K562 (cell line): ENCODE measurements around the gene AAMP. TPM values are rescaled to one million over a fixed set of nuclear protein-coding genes. Genes with fewer than 3 reads are reported as not detected.

ENCODE experiments used
- ARHGAP35 ChIP-seq: fragments of 450-650 bp; IDR thresholded peaks from 2 replicates; pipeline ENCODE4 v1.6.1; 2018; ENCODE audit not compliant: partially characterized antibody
- ARID2 ChIP-seq: fragments of 450-650 bp; IDR thresholded peaks from 2 replicates; pipeline ENCODE4 v1.6.1; 2017; ENCODE audit warnings: antibody characterized with exemption, mild to moderate bottlenecking
- ESRRB ChIP-seq: fragments of 250-450 bp; sonication (Bioruptor Pico); IDR thresholded peaks from 2 replicates; pipeline ENCODE4 v1.5.0; 2020; ENCODE audit warnings: mild to moderate bottlenecking, moderate library complexity, borderline replicate concordance
- EWSR1 ChIP-seq: fragments of 450-650 bp; IDR thresholded peaks from 2 replicates; pipeline ENCODE4 v1.6.1; 2018; ENCODE audit warnings: borderline replicate concordance, mild to moderate bottlenecking, low read depth, moderate library complexity; ENCODE audit not compliant: partially characterized antibody
- GABPB2 ChIP-seq: fragments of 250-450 bp; sonication (Bioruptor Pico); conservative IDR thresholded peaks from 2 replicates; pipeline ENCODE4 v1.5.1; 2021; ENCODE audit warnings: mild to moderate bottlenecking
- L3MBTL2 ChIP-seq: fragments of 450-650 bp; IDR thresholded peaks from 2 replicates; pipeline ENCODE4 v1.6.1; 2016; ENCODE audit warnings: mild to moderate bottlenecking, moderate library complexity
- LEF1 ChIP-seq: fragments of 450-650 bp; IDR thresholded peaks from 2 replicates; pipeline ENCODE4 v1.6.1; 2016; ENCODE audit warnings: mild to moderate bottlenecking
- NKRF ChIP-seq: fragments of 450-650 bp; IDR thresholded peaks from 2 replicates; pipeline ENCODE4 v1.6.1; 2016; ENCODE audit warnings: borderline replicate concordance
- RBFOX2 ChIP-seq: fragments of 200-400 bp; formaldehyde crosslinking; IDR thresholded peaks from 2 replicates; pipeline ENCODE4 v1.6.1; 2017; ENCODE audit warnings: low read depth, mild to moderate bottlenecking, low read length, moderate library complexity
- SNIP1 ChIP-seq: fragments of 450-650 bp; IDR thresholded peaks from 2 replicates; pipeline ENCODE4 v1.7.1; 2017; ENCODE audit warnings: low read depth, mild to moderate bottlenecking
- TCF7L2 ChIP-seq: fragments of 150-350 bp; IDR thresholded peaks from 2 replicates; pipeline ENCODE4 v1.6.1; 2016; ENCODE audit warnings: low read depth, mild to moderate bottlenecking, low read length, moderate library complexity
- THAP12 ChIP-seq: fragments of 250-450 bp; sonication (Bioruptor Pico); IDR thresholded peaks from 2 replicates; pipeline ENCODE4 v1.9.0; 2021; ENCODE audit warnings: mild to moderate bottlenecking, inconsistent platforms
- TSC22D4 ChIP-seq: fragments of 450-650 bp; IDR thresholded peaks from 2 replicates; pipeline ENCODE4 v1.6.1; 2016; ENCODE audit warnings: missing genetic modification characterization, missing biosample characterization, control low read depth
- USF1 ChIP-seq: sonication (generic); formaldehyde crosslinking; IDR thresholded peaks from 2 replicates; pipeline ENCODE4 v1.9.0; 2022; ENCODE audit warnings: mild to moderate bottlenecking, missing genetic modification reagents
- ZNF41 ChIP-seq: fragments of 250-450 bp; sonication (Bioruptor Pico); conservative IDR thresholded peaks from 2 replicates; pipeline ENCODE4 v1.4.0; 2020; ENCODE audit warnings: mild to moderate bottlenecking
- polyA plus RNA-seq, 8 experiments: library from polyadenylated mRNA; depleted of rRNA in 4 of 8; stranded (reverse) in 5 of 8; unstranded in 3 of 8; fragments of >200 nt; fragmentation: Nextera tagmentation in 2 of 8; fragmentation: Illumina TruSeq in 1 of 8; extraction: Ambion mirVana in 2 of 8; extraction: Trizol in 1 of 8; gene quantifications; 2 replicates each; pipeline versions ENCODE4 v1.2.1 to v1.2.3, GENCODE V29; 2011 to 2014; ENCODE audit warnings: inconsistent platforms in 1 of 8, missing spikeins in 1 of 8
- total RNA-seq, 7 experiments: library from RNA; depleted of rRNA in 6 of 7; stranded (reverse); fragments of >200 nt in 6 of 7; fragmentation: Illumina TruSeq in 2 of 7; extraction: Trizol in 2 of 7; gene quantifications; 2 replicates each; pipeline versions ENCODE4 v1.2.1 to v1.2.3, GENCODE V29; 2011 to 2021; ENCODE audit warnings: low replicate concordance in 1 of 7
- TF ChIP-seq, protein P1 (sequence below): fragments of 250-450 bp; sonication (Bioruptor Pico); IDR thresholded peaks from 2 replicates; pipeline ENCODE4 v1.5.0; 2020; ENCODE audit warnings: mild to moderate bottlenecking

AAMP gene
- total and polyA plus RNA-seq, 9 of the 15 experiments (the other 6 are each of a cell fraction or from before 2014, with no cell fraction given), result 5.7 to 197 (median 94.1) TPM

DNA sequence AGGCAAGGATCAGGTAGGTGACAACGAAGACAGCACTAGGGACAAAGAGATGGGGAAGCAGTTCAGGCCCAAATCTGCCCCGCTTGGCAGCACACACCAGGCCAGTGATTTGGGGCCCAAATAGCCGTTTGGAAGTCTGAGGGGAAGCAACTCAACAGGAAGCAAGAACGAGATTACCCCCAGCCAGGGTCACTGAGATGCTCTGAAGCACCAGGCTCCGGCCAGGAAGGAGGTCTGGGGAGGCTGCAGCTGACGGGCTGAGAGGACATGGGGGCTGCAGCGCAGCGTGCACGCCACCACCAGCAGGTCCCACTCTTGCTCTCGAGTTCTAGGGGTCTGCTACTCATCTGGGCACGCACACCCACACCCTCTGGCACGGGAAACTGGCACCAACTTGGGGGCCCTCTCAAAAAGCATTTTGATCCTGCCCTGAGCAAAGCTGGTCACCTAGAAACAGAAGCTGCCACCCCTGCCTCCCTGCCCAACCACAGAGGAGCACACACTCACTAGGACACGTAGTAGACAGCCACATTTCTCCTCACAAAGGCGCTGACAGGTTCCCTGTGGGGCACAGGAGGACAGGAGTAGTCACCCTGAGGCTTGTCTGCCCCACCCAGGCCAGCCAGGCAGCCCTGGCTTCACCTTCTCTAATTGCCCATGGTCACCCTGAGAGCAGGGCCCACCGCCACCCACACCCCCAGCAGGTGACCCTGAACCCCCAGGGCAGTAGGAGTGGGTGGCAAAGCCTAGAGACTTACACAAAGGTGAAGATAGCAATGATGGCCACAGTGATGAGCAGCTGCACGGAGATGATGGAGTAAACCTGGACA, 8.8 kb upstream of the AAMP start (continued):
- TF ChIP-seq NKRF, result no peak
- TF ChIP-seq ARHGAP35, result no peak
- TF ChIP-seq, protein P1, sequence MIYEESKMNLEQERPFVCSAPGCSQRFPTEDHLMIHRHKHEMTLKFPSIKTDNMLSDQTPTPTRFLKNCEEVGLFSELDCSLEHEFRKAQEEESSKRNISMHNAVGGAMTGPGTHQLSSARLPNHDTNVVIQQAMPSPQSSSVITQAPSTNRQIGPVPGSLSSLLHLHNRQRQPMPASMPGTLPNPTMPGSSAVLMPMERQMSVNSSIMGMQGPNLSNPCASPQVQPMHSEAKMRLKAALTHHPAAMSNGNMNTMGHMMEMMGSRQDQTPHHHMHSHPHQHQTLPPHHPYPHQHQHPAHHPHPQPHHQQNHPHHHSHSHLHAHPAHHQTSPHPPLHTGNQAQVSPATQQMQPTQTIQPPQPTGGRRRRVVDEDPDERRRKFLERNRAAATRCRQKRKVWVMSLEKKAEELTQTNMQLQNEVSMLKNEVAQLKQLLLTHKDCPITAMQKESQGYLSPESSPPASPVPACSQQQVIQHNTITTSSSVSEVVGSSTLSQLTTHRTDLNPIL, result no peak
- peak; percentile 51 for TF ChIP-seq RBFOX2
- no peak for TF ChIP-seq EWSR1
- no peak for TF ChIP-seq TCF7L2
- TF ChIP-seq SNIP1, result no peak
- no peak for TF ChIP-seq ESRRB (CRISPR knock-in tag)
- TF ChIP-seq THAP12, result no peak
- no peak for TF ChIP-seq LEF1
- TF ChIP-seq USF1 (CRISPR knock-in tag), result no peak
- no peak for TF ChIP-seq GABPB2
- no peak for TF ChIP-seq ZNF41 (CRISPR knock-in tag)
- no peak for TF ChIP-seq TSC22D4 (tag)
- no peak for TF ChIP-seq L3MBTL2
- no peak for TF ChIP-seq ARID2
